GM12872 (cell line): ENCODE measurements around the gene HMCES.

Experiments
- TF ChIP-seq, protein P1 (sequence below): IDR thresholded peaks from 3 replicates; pipeline ENCODE4 v1.5.1; 2011; ENCODE audit warnings: low read depth, mild to moderate bottlenecking, low read length, moderate library complexity; ENCODE audit not compliant: insufficient read depth

Gene HMCES

DNA sequence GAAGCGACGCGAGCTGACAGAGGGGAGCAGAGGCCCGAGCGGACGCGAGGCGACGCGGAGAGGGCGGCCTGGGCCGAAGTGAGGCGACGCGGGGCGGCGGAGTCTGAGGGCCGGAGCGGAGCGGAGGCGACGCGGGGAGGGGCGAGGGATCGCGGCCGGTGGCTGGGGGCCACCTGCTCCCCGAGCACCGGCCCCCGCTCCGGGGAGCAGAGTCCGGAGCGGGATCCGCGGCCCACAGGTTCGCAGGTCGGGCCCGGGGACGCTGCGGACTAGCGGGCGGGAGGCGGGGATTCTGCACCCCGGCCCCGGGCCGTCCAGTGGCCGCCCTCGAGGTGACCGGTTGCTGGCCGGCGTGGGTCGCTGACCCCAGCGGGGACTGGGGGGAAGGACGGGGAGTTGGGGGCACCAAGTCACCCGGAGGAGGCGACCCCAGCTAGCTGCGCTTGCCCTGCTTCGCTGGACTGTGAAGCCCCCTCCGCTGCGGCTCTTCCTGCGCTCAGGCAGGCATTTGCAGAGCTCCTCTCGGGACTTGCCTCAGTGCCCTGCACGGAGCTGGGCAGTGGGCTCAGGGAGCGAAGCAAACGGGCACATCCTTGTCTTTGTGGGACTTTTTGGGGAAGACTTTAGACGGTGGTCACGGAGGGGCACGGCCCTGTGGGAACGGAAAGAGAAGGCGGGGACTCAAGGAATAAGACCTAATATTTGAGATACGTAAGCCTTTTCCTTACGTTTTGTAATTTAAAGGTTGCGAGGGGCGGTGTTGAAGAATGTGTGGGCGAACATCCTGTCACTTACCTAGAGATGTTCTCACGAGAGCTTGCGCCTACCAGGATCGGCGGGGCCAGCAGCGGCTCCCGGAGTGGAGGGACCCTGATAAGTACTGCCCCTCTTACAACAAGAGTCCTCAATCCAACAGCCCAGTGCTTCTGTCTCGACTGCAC is 566 bp downstream of the HMCES start:
- TF ChIP-seq, protein P1, sequence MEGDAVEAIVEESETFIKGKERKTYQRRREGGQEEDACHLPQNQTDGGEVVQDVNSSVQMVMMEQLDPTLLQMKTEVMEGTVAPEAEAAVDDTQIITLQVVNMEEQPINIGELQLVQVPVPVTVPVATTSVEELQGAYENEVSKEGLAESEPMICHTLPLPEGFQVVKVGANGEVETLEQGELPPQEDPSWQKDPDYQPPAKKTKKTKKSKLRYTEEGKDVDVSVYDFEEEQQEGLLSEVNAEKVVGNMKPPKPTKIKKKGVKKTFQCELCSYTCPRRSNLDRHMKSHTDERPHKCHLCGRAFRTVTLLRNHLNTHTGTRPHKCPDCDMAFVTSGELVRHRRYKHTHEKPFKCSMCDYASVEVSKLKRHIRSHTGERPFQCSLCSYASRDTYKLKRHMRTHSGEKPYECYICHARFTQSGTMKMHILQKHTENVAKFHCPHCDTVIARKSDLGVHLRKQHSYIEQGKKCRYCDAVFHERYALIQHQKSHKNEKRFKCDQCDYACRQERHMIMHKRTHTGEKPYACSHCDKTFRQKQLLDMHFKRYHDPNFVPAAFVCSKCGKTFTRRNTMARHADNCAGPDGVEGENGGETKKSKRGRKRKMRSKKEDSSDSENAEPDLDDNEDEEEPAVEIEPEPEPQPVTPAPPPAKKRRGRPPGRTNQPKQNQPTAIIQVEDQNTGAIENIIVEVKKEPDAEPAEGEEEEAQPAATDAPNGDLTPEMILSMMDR, result no peak

DNA sequence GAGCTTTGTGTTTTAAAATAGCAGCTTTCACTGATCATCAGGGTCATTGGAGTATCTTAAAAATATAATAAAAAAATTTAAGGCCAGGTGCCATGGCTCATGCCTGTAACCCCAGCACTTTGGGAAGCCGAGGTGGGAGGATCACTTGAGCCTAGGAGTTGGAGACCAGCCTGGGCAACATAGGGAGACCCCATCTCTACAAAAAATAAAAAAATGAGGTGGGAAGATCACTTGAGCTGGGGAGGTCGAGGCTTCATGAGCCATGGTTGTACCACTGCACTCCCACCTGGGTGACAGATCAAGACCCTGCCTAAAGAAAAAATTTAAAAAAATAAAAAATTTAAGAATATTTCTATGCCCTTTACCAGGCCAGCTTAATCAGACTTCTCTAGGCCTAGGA is 1.5 kb downstream of the HMCES start:
- TF ChIP-seq, protein P1, result no peak

DNA sequence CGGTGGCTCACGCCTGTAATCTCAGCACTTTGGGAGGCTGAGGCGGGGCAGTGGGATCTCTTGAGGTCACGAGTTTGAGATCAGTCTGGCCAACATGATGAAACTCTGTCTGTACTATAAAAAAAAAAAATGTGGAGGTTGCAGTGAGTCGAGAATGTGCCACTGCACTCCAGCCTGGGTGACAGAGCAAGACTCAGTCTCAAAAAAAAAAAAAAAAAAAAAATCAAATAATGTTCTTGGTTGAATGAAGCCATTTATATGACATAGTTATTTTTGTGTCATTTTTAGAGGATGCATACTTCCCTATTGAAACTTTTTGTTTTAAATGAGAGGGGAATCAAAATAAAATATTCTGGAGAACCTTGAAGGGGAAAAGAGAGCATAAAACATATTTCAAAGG is 3.1 kb downstream of the HMCES start:
- TF ChIP-seq, protein P1, result no peak

DNA sequence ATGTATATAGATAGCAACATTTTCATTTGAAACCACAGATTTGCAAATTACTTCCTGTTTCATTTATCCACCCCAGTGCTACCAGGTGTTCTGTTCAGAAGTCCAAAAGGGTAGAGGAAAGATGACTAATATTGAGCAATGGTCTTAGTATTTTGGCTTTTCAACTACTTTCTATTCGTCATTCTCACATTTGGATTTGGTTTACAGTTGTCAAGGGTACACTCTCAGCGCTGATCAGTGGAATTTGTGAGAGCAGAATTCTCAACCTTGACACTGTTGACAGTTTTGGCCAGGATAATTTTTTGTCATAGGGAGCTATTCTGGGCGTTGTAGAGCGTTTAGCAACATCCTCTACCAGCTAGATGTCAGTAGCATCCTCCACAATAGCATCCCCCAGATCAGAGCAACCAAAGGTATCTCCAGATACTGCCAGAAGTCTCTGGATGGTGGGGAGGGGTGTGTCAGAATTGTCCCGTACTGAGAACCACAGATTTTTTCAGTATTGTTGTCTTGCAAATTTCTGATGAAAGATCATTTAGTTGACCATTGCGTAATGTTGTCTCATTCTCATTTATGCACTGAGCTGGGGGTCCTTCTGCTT is 4.2 kb downstream of the HMCES start:
- TF ChIP-seq, protein P1, result no peak; the same call in 2 of the 3 replicates

DNA sequence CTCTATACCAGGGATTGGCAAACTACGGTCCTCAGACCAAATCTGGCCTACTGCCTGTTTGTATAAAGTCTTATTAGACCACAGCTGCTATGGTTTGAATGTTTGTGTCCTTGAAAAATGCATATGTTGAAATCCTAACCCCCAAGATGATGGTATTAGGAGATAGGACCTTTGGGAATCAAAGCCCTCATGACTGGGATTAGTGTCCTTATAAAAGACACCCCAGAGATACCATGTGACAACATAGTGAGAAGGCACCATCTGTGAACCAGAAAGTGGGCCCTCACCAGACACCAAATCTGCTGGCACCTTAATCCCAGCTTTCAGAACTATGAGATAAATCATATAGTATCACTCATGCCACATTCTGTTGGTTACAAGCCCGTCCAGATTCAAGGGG is 7.4 kb downstream of the HMCES start:
- TF ChIP-seq, protein P1, result no peak

DNA sequence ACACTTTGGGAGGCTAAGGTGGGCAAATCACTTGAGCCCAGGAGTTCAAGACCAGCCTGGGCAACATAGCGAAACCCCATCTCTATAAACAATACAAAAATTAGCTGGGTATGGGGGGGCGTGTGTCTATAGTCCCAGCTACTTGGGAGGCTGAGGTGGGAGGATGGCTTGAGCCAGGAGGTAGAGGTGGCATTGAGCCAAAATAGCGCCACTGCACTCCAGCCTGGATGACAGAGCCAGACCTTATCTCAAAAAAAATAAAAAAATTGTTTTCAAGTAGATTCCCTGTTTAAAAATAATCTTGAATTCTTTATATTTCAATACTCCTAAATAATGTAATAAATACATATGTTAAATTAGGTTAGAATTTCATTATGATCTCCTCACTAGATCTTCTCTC is 9.8 kb downstream of the HMCES start:
- TF ChIP-seq, protein P1, result no peak

DNA sequence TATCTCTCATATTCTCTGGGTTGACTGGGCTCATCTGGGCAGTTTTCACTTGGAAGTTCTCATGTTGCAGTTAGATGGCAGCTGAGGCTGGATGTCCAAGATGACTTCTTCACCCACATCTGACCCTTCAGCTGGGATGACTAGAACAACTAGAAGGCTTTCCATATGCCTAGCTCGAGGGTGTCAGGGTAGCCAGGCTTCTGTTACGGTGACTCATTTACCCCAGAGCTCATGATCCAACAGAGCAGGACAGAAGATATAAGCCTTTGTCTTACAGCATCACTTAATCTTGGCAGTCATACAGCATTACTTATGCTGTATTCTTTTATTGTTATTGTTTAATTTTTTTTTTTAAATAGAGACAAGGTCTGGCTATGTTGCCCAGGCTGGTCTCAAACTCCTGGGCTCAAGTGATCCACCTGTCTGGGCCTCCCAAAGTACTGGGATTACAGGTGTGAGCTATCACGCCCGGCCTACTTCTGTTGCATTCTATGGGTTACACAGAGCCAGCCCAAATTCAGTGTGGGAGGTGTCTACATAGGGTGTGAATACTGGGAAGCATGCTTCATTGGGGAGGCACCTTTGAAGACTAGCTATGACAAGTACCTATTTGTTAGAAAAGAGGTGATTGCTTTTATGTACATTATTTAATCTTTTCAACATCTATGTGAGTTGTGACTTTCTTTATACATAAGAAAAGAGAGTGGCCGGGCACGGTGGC is 10.7 kb downstream of the HMCES start:
- TF ChIP-seq, protein P1, result no peak
